T-helper 2 cell treated with Interferon-gamma antibody and Interleukin-4, amounts not matched to agents 5 μg/mL and 100 μg/mL, for 36 hours (primary cell): ENCODE measurements around the gene ZNF497.

Experiments
- DNase-seq: peaks from one replicate; pipeline ENCODE4 v3.0.0; 2021; ENCODE audit warnings: low spot score
- H3K27ac Mint-ChIP-seq: one replicate; pipeline ENCODE4 v1.8.0; 2021; ENCODE audit warnings: mild to moderate bottlenecking, mixed read lengths
- H3K27me3 Mint-ChIP-seq: one replicate; pipeline ENCODE4 v1.8.0; 2021; ENCODE audit warnings: low read depth, mixed read lengths
- H3K36me3 Mint-ChIP-seq: one replicate; pipeline ENCODE4 v1.8.0; 2021; ENCODE audit warnings: low read depth, mixed read lengths
- H3K4me1 Mint-ChIP-seq: one replicate; pipeline ENCODE4 v1.8.0; 2021; ENCODE audit warnings: low read depth, mixed read lengths
- H3K4me3 Mint-ChIP-seq: one replicate; pipeline ENCODE4 v1.8.0; 2022; ENCODE audit warnings: mild to moderate bottlenecking, moderate library complexity, mixed read lengths
- H3K9me3 Mint-ChIP-seq: one replicate; pipeline ENCODE4 v1.8.0; 2021; ENCODE audit warnings: mixed read lengths

The ZNF497 gene

DNA sequence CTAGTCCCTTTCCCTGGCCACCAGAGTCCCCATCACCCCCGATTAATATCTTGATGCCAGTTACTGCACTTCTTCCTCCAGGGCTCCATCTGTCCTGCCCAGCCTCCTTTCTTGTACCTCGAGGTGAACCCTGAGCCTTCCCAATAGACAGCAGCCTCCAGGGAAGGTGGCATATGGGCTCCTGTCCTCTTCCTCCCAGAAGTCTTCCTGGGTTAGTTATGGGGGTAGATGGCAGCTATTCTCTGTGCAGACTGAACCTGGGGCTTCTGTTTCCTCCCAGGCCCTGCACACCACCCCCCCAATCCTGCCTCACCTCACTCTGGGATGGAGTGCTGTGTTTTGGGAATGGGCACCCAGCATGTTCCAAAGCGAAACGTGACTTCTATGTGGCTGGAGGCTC, 35.5 kb upstream of the ZNF497 start:
- H3K9me3 Mint-ChIP-seq = no peaks in the 10 kb centered on the region
- no peak overlapping the region for H3K4me3 Mint-ChIP-seq
- no peaks in the 10 kb centered on the region for H3K27me3 Mint-ChIP-seq
- H3K4me1 Mint-ChIP-seq = peaks cover 15% of the 10 kb centered on the region
- peaks cover 22% of the 10 kb centered on the region for H3K36me3 Mint-ChIP-seq
- DNase-seq = no peak
- H3K27ac Mint-ChIP-seq = no peak overlapping the region

DNA sequence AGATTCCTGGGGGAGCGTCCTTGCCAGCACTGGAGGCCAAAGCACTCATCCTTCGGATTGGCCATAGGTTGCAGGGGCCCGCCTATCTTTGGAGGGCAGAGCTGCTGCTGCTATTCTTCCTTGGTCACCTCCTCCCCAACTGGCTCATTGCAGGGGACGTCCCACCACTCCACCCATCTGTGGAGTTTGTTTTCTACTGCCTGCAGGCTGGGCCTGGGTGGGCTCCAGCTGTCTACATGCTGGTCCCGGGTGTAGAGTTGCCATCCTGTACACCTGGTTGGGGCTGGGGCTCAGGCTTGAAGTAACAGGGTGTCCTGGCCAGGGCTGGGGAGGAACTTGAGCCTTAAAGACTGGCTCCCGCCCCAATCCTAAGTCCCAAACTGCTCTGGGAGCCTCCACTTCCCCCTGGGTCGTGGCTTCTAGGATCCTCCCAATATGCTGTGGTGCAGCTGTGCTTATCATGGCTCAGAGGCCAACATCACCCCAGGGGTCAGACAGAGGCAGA, 35.0 kb upstream of the ZNF497 start:
- H3K4me3 Mint-ChIP-seq = no peak overlapping the region
- peaks cover 27% of the 10 kb centered on the region for H3K36me3 Mint-ChIP-seq
- H3K27me3 Mint-ChIP-seq = no peaks in the 10 kb centered on the region
- peaks cover 15% of the 10 kb centered on the region for H3K4me1 Mint-ChIP-seq
- no peak overlapping the region for H3K27ac Mint-ChIP-seq
- H3K9me3 Mint-ChIP-seq = no peaks in the 10 kb centered on the region
- no peak for DNase-seq

- Mint-ChIP-seq H3K9me3 (no peaks in the 10 kb centered on the region), H3K4me3 (no peak overlapping the region), H3K27ac (no peak overlapping the region), H3K27me3 (no peaks in the 10 kb centered on the region), H3K36me3 (peaks cover 30% of the 10 kb centered on the region), H3K4me1 (peaks cover 12% of the 10 kb centered on the region)
- DNase-seq = no peak
These were observed 34.4 kb upstream of the ZNF497 start for GRCh38 chr19:58396691-58397532.

DNA sequence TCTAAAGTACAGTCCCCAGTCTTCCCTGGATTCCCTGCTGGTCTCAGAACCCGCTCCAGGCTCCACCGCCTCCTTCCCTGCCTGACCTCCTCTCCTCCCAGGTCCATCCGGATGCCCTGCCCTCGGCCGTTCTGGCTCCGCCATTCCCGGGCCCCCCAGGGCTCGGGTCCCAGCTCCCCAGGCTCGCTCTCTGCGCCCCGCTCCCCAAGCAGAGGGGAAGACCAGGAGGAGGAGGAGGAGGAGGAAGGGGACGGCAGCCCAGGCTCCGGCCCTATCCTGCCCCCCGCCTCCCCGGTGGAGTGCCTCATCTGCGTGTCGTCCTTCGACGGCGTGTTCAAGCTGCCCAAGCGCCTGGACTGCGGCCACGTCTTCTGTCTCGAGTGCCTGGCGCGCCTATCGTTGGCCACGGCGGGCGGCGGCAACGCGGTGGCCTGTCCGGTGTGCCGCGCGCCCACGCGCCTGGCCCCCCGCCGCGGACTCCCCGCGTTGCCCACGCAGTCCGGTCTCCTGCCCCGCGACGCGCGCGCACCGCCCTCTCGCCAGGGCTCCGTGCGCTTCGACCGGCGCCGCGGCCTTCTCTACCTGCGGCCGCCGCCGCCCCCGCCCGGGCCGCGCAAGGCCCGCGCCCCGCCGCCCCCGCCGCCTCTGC, 33.6 kb upstream of the ZNF497 start:
- H3K27ac Mint-ChIP-seq = no peak overlapping the region
- H3K4me3 Mint-ChIP-seq = no peak overlapping the region
- no peaks in the 10 kb centered on the region for H3K27me3 Mint-ChIP-seq
- peaks cover 10% of the 10 kb centered on the region for H3K4me1 Mint-ChIP-seq
- DNase-seq = no peak
- peaks cover 34% of the 10 kb centered on the region for H3K36me3 Mint-ChIP-seq
- no peaks in the 10 kb centered on the region for H3K9me3 Mint-ChIP-seq

GRCh38 chr19:58395220-58395978, 32.8 kb upstream of the ZNF497 start, which contains the start of gene RNF225:
RNF225 (plus strand) TSS chr19:58395656; CDS start chr19:58396090, 434 bp downstream.
- H3K4me1 Mint-ChIP-seq = peaks cover 8% of the 10 kb centered on the region
- no peaks in the 10 kb centered on the region for H3K27me3 Mint-ChIP-seq
- peaks cover 41% of the 10 kb centered on the region for H3K36me3 Mint-ChIP-seq
- no peak within 1 kb of the TSS for H3K4me3 Mint-ChIP-seq
- no peak within 1 kb of the TSS for H3K27ac Mint-ChIP-seq
- no peaks in the 10 kb centered on the region for H3K9me3 Mint-ChIP-seq
- no peak for DNase-seq

GRCh38 chr19:58394821-58395219, 32.3 kb upstream of the ZNF497 start:
- Mint-ChIP-seq H3K27me3 (no peaks in the 10 kb centered on the region), H3K4me1 (peaks cover 5% of the 10 kb centered on the region), H3K36me3 (peaks cover 43% of the 10 kb centered on the region), H3K4me3 (no peak overlapping the region), H3K27ac (no peak overlapping the region), H3K9me3 (no peaks in the 10 kb centered on the region)
- no peak for DNase-seq

- Mint-ChIP-seq H3K4me1 (peaks cover 12% of the 10 kb centered on the region), H3K36me3 (peaks cover 50% of the 10 kb centered on the region), H3K9me3 (no peaks in the 10 kb centered on the region), H3K4me3 (no peak overlapping the region), H3K27ac (no peak overlapping the region), H3K27me3 (no peaks in the 10 kb centered on the region)
- no peak for DNase-seq
These were observed 31.1 kb upstream of the ZNF497 start for GRCh38 chr19:58393725-58394033.

- peaks cover 14% of the 10 kb centered on the region for H3K4me1 Mint-ChIP-seq
- H3K27me3 Mint-ChIP-seq = no peaks in the 10 kb centered on the region
- no peak overlapping the region for H3K4me3 Mint-ChIP-seq
- H3K27ac Mint-ChIP-seq = no peak overlapping the region
- DNase-seq = no peak
- no peaks in the 10 kb centered on the region for H3K9me3 Mint-ChIP-seq
- H3K36me3 Mint-ChIP-seq = peaks cover 54% of the 10 kb centered on the region
These were observed 30.6 kb upstream of the ZNF497 start for GRCh38 chr19:58392945-58393724.

GRCh38 chr19:58388175-58388526, 25.6 kb upstream of the ZNF497 start:
- Mint-ChIP-seq H3K4me1 (peaks cover 20% of the 10 kb centered on the region), H3K4me3 (peak overlapping the region; percentile 99), H3K27ac (peak overlapping the region; percentile 94), H3K9me3 (no peaks in the 10 kb centered on the region), H3K27me3 (no peaks in the 10 kb centered on the region), H3K36me3 (peaks cover 44% of the 10 kb centered on the region)
- no peak for DNase-seq

DNA sequence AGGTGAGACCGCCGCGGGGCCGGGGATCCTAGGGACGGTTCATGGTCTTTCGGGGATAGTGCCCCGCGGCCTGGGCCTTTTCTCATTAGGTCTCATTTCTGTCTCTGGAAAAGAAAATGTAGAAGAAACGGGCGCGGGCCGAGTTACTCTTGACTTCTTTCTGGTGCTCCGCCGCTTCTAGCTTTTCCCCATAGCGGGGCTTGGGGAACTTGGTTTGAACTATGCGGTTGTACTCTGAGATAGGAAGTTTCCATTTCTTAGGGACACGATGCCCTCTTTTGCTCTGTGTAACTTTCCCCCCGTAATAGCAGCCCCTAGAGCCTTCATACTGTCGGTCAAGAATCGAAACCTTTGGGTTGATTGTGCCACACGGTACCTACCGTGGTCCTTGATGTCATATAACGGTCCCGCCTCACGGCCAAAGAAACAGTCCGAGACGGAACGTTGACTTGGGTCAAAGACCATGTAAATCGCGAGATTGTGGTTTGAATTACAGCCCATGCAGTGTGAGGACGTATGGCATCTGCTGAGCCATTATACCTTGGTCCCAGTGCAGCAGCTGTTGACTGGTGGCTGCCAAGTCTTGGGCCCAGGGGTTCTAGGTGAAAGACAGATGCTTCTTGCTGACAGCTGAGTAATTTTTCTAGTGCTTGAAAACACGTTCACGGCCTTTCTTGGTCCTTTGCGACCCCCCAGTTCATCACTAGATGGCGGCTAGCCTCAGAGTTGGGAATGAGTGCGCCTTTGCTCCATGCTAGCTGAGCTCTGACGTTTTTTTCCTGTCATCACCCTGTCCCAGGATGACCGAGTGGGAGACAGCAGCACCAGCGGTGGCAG, 25.0 kb upstream of the ZNF497 start:
- H3K27me3 Mint-ChIP-seq = no peaks in the 10 kb centered on the region
- no peaks in the 10 kb centered on the region for H3K9me3 Mint-ChIP-seq
- peaks cover 39% of the 10 kb centered on the region for H3K36me3 Mint-ChIP-seq
- DNase-seq = no peak
- peaks cover 20% of the 10 kb centered on the region for H3K4me1 Mint-ChIP-seq
- peak overlapping the region; percentile 99 for H3K4me3 Mint-ChIP-seq
- H3K27ac Mint-ChIP-seq = peak overlapping the region; percentile 94

GRCh38 chr19:58386576-58387337, 24.2 kb upstream of the ZNF497 start, which contains the start of gene RPS5:
RPS5 (plus strand) TSS chr19:58387269; CDS start chr19:58388138, 869 bp downstream.
- Mint-ChIP-seq H3K4me1 (peaks cover 24% of the 10 kb centered on the region), H3K27ac (peak within 1 kb of the TSS; percentile 94), H3K4me3 (peak within 1 kb of the TSS; percentile 99), H3K27me3 (no peaks in the 10 kb centered on the region), H3K9me3 (no peaks in the 10 kb centered on the region), H3K36me3 (peaks cover 34% of the 10 kb centered on the region)
- DNase-seq = peak; percentile 95

DNA sequence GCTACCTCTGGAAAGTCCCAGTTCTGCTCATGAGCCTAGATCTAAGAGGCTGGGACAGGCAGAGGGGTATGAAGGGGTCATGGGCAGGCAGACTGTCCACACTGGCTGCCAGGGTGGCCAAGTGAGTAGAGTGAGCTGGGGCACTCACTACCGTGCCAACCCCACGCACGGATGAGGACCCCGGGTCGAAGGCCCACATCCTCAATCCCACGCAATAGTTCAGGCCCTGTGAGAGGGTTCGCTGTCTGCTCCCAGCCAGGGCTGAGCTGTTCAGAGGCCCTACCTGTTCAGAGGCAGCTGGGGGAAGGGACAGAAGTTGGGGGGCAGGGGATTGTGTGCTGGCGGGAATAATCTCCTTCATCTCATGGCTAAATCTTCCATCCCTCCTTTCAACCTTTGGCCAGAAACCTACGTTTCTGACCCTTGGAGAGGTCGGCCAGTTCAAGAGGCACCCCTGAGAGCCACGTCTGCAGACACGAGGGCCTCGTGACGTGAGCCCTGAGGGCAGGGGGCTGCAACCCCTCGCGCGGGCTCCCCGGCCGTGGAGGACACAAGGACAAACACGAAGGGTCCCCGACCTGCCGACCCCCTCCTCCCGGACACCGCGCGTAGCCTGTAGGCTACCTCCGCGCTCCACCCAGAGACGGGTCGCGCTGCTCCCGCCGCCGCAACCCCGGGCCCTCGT, 23.5 kb upstream of the ZNF497 start:
- Mint-ChIP-seq H3K36me3 (peaks cover 31% of the 10 kb centered on the region), H3K9me3 (no peaks in the 10 kb centered on the region), H3K4me1 (peaks cover 24% of the 10 kb centered on the region), H3K27me3 (no peaks in the 10 kb centered on the region), H3K4me3 (peak overlapping the region; percentile 99), H3K27ac (peak overlapping the region; percentile 94)
- no peak for DNase-seq
